GM21367 (cell line): Measurements from ENCODE around the gene GMPPB.
"Not testable (repeated sequence)": the region's sequence is repeated elsewhere in the genome, so short reads cannot be mapped to it uniquely, and the experiment has no call there.

Source experiments
- ATAC-seq: cut with Tn5 transposase; IDR thresholded peaks from one replicate; pipeline ENCODE4 v1.9.1; 2021; ENCODE audit not compliant: unreplicated experiment

GMPPB gene

GRCh38 chr3:49714728-49715550, 8.8 kb downstream of the GMPPB start:
- ATAC-seq: no peak

GRCh38 chr3:49713336-49714105, 10.2 kb downstream of the GMPPB start:
- ATAC-seq: no peak

- ATAC-seq: no peak
Observed at GRCh38 chr3:49712631-49713317, 11.0 kb downstream of the GMPPB start.

GRCh38 chr3:49712166-49712565, 11.6 kb downstream of the GMPPB start:
- no peak for ATAC-seq

GRCh38 chr3:49711489-49711888, 12.3 kb downstream of the GMPPB start:
- ATAC-seq: no peak

GRCh38 chr3:49709852-49710251, 13.9 kb downstream of the GMPPB start:
- no peak for ATAC-seq

GRCh38 chr3:49707113-49707480, 16.7 kb downstream of the GMPPB start:
- ATAC-seq: no peak

- ATAC-seq: no peak
Observed at GRCh38 chr3:49706456-49707112, 17.2 kb downstream of the GMPPB start.

GRCh38 chr3:49705390-49705960, 18.3 kb downstream of the GMPPB start:
- no peak for ATAC-seq

- no peak for ATAC-seq
Observed at GRCh38 chr3:49704629-49705028, 19.1 kb downstream of the GMPPB start.

GRCh38 chr3:49703956-49704355, 19.8 kb downstream of the GMPPB start:
- ATAC-seq: no peak

- peak; percentile 48 for ATAC-seq
Observed at GRCh38 chr3:49703443-49703927, 20.3 kb downstream of the GMPPB start.

GRCh38 chr3:49702672-49703071, 21.1 kb downstream of the GMPPB start:
- no peak for ATAC-seq

- no peak for ATAC-seq
Observed at GRCh38 chr3:49701388-49702077, 22.2 kb downstream of the GMPPB start.

GRCh38 chr3:49700453-49701128, 23.2 kb downstream of the GMPPB start:
- no peak for ATAC-seq

GRCh38 chr3:49700014-49700413, 23.7 kb downstream of the GMPPB start:
- ATAC-seq: no peak

- no peak for ATAC-seq
Observed at GRCh38 chr3:49699281-49699979, 24.3 kb downstream of the GMPPB start.

GRCh38 chr3:49695350-49696015, 28.3 kb downstream of the GMPPB start:
- ATAC-seq: not testable (repeated sequence)
